Fibroblast of villous mesenchyme (primary cell): ENCODE measurements around the gene NUDT1. TPM values are rescaled to one million over a fixed set of nuclear protein-coding genes. Genes with fewer than 3 reads are reported as not detected.

Experiments used
- DNase-seq: peaks from one replicate; pipeline ENCODE4 v3.0.0-alpha.2; 2010; ENCODE audit warnings: low read depth
- H3K4me3 ChIP-seq: 2 replicates; pipeline ENCODE4 v1.5.1; 2011; ENCODE audit warnings: low read depth, mild to moderate bottlenecking, low read length
- CTCF ChIP-seq: IDR thresholded peaks from 2 replicates; pipeline ENCODE4 v1.5.1; 2012; ENCODE audit warnings: low read depth, mild to moderate bottlenecking, low read length; ENCODE audit not compliant: insufficient read depth
- total RNA-seq: library from RNA; depleted of rRNA; stranded (reverse); fragments of >200 nt; gene quantifications from 2 replicates; pipeline ENCODE4 v1.2.3, GENCODE V29; 2012

Gene NUDT1
- total RNA-seq, 1 donor, result 13.4 TPM

- DNase-seq, result no peak
- TF ChIP-seq CTCF, result no peak
- H3K4me3 ChIP-seq, result no peak overlapping the region
Observed at GRCh38 chr7:2211926-2212325, 30.1 kb upstream of the NUDT1 start.

GRCh38 chr7:2212906-2213305 lies 29.1 kb upstream of the NUDT1 start:
- TF ChIP-seq CTCF, result no peak
- no peak overlapping the region for H3K4me3 ChIP-seq
- no peak for DNase-seq

- no peak for DNase-seq
- no peak for TF ChIP-seq CTCF
- no peak overlapping the region for H3K4me3 ChIP-seq
Observed at GRCh38 chr7:2213551-2214215, 28.3 kb upstream of the NUDT1 start.

- no peak for DNase-seq
- no peak for TF ChIP-seq CTCF
- H3K4me3 ChIP-seq, result no peak overlapping the region
Observed at GRCh38 chr7:2214636-2215035, 27.4 kb upstream of the NUDT1 start.

- H3K4me3 ChIP-seq, result no peak overlapping the region
- no peak for DNase-seq
- no peak for TF ChIP-seq CTCF
Observed at GRCh38 chr7:2215851-2216250, 26.2 kb upstream of the NUDT1 start.

GRCh38 chr7:2217206-2217605 lies 24.8 kb upstream of the NUDT1 start:
- DNase-seq, result no peak
- no peak overlapping the region for H3K4me3 ChIP-seq
- TF ChIP-seq CTCF, result no peak
